K562 (cell line): ENCODE data around the gene TYW1B. TPM values are rescaled to one million over a fixed set of nuclear protein-coding genes. Genes with fewer than 3 reads are reported as not detected.
"Not testable (repeated sequence)": the region's sequence is repeated elsewhere in the genome, so short reads cannot be mapped to it uniquely, and the experiment has no call there.

ENCODE experiments used
- ATAC-seq: fragments of 200-7000 bp; cut with Tn5 transposase; 3 replicates; pipeline ENCODE4 v1.9.1; 2020; ENCODE audit warnings: moderate library complexity
- BruUV-seq: library from RNA; stranded (reverse); fragments of 400-500 nt; replicated peaks from 2 replicates; lab custom pipeline; 2021; lab: Mats Ljungman, UMichigan
- CTCF ChIA-PET: fragments of 300-600 bp; formaldehyde crosslinking; extraction: SDS; loops from one replicate; lab custom pipeline; 2021; ENCODE audit warnings: low intra/inter-chr PET ratio; lab: Yijun Ruan, JAX
- POLR2A ChIA-PET: fragments of 300-600, 350-650 bp; sonication (Branson Sonifier 250); formaldehyde crosslinking; extraction: SDS; loops from one replicate; lab custom pipeline; 2021; ENCODE audit warnings: antibody characterized with exemption, inconsistent platforms; lab: Yijun Ruan, JAX
- DNase-seq, 4 experiments: peaks; one replicate each; pipeline versions ENCODE4 v3.0.0 to v3.0.0-alpha.2; 2011 to 2018; ENCODE audit warnings: low spot score in 3 of 4, mixed read lengths in 3 of 4; ENCODE audit errors: extremely low read depth in 1 of 4
- FAIRE-seq: peaks from 2 replicates; lab custom pipeline; 2011; peaks lifted over from hg19 to GRCh38; lab: Jason Lieb, UNC
- H2AFZ ChIP-seq: 2 replicates; pipeline ENCODE4 v1.6.0; 2011; ENCODE audit warnings: low read depth, low read length, control low read depth, inconsistent platforms
- H3K27ac ChIP-seq: fragments of 200-600 bp; 3 replicates; pipeline ENCODE4 v1.8.0; 2011; ENCODE audit warnings: low read depth, mild to moderate bottlenecking, control low read depth, inconsistent platforms, low read length, moderate library complexity, mixed read lengths; ENCODE audit errors: extremely low read depth
- H3K27me3 ChIP-seq, 2 experiments: fragments of 300-600 bp in 1 of 2; 2 replicates in 1 of 2; 3 replicates in 1 of 2; pipeline versions ENCODE4 v1.6.0 to v1.8.0; 2011; ENCODE audit warnings: inconsistent platforms in 2 of 2, low read length in 2 of 2, mild to moderate bottlenecking in 1 of 2, mixed read lengths in 1 of 2, moderate library complexity in 1 of 2; ENCODE audit not compliant: control insufficient read depth in 2 of 2, insufficient read depth in 2 of 2
- H3K36me3 ChIP-seq: fragments of 300-600 bp; 3 replicates; pipeline ENCODE4 v1.8.0; 2011; ENCODE audit warnings: mild to moderate bottlenecking, low read length, inconsistent platforms; ENCODE audit not compliant: control insufficient read depth, insufficient read depth
- H3K4me1 ChIP-seq, 2 experiments: fragments of 200-600 bp in 1 of 2; replicated peaks in 1 of 2; 2 replicates in 1 of 2; 3 replicates in 1 of 2; pipeline versions ENCODE4 v1.5.1 to v1.8.0; 2011; ENCODE audit warnings: inconsistent platforms in 2 of 2, low read length in 2 of 2, mild to moderate bottlenecking in 1 of 2, mixed read lengths in 1 of 2, moderate library complexity in 1 of 2; ENCODE audit not compliant: control insufficient read depth in 2 of 2, insufficient read depth in 2 of 2
- H3K4me2 ChIP-seq: 2 replicates; pipeline ENCODE4 v1.6.1; 2011; ENCODE audit warnings: low read length, control low read depth, inconsistent platforms, mixed read lengths; ENCODE audit not compliant: insufficient read depth
- H3K4me3 ChIP-seq: fragments of 200-600 bp; sonication (generic), shearing (Covaris generic); 2 replicates; pipeline ENCODE4 v1.5.1; 2016; ENCODE audit warnings: control low read depth, inconsistent platforms
- H3K79me2 ChIP-seq: fragments of 200-600 bp; 3 replicates; pipeline ENCODE4 v1.8.0; 2011; ENCODE audit warnings: low read length, inconsistent platforms; ENCODE audit not compliant: control insufficient read depth, insufficient read depth
- H3K9ac ChIP-seq, 2 experiments: 2 replicates each; pipeline versions ENCODE4 v1.6.0 to v1.6.1; 2011; ENCODE audit warnings: low read depth in 2 of 2, low read length in 2 of 2, control low read depth in 1 of 2, inconsistent platforms in 1 of 2, mild to moderate bottlenecking in 1 of 2, mixed read lengths in 1 of 2; ENCODE audit not compliant: insufficient read depth in 1 of 2
- H3K9me1 ChIP-seq: one replicate; pipeline ENCODE4 v1.6.0; 2011; ENCODE audit warnings: inconsistent platforms, mild to moderate bottlenecking, low read length, moderate library complexity; ENCODE audit not compliant: control insufficient read depth, insufficient read depth
- H3K9me3 ChIP-seq: replicated peaks from 2 replicates; pipeline ENCODE4 v1.5.1; 2011; ENCODE audit warnings: low read depth, low read length, inconsistent platforms; ENCODE audit not compliant: control insufficient read depth, insufficient read depth
- H4K20me1 ChIP-seq: replicated peaks from 2 replicates; pipeline ENCODE4 v1.6.1; 2011; ENCODE audit warnings: low read length, inconsistent platforms, mixed read lengths; ENCODE audit not compliant: control insufficient read depth, insufficient read depth
- GABPA ChIP-seq: fragments of 200-800 bp; sonication (Bioruptor generic); conservative IDR thresholded peaks from 2 replicates; pipeline ENCODE4 v1.6.1; 2016; ENCODE audit warnings: low read depth, missing genetic modification characterization, missing compliant biosample characterization
- HINFP ChIP-seq: fragments of 450-650 bp; conservative IDR thresholded peaks from 2 replicates; pipeline ENCODE4 v1.6.1; 2016; ENCODE audit warnings: missing genetic modification characterization, low read depth, mild to moderate bottlenecking, control low read depth, missing compliant biosample characterization
- MBD1 ChIP-seq: fragments of 250-450 bp; sonication (Bioruptor Pico); IDR thresholded peaks from 2 replicates; pipeline ENCODE4 v1.8.0; 2022; ENCODE audit warnings: inconsistent platforms
- MCM3 ChIP-seq: fragments of 450-650 bp; IDR thresholded peaks from 2 replicates; pipeline ENCODE4 v1.6.1; 2016
- MCM5 ChIP-seq: fragments of 450-650 bp; IDR thresholded peaks from 2 replicates; pipeline ENCODE4 v1.6.1; 2016; ENCODE audit warnings: low read depth
- PTBP1 ChIP-seq: fragments of 200-400 bp; formaldehyde crosslinking; IDR thresholded peaks from 2 replicates; pipeline ENCODE4 v1.6.1; 2017; ENCODE audit warnings: low read depth, low read length
- RHOXF2B ChIP-seq: fragments of 250-450 bp; sonication (Bioruptor Pico); conservative IDR thresholded peaks from 2 replicates; pipeline ENCODE4 v1.5.1; 2021
- ZBTB9 ChIP-seq: fragments of 450-650 bp; formaldehyde crosslinking; IDR thresholded peaks from 2 replicates; pipeline ENCODE4 v1.4.0; 2020; ENCODE audit warnings: mild to moderate bottlenecking, moderate library complexity
- ZNF217 ChIP-seq: sonication (generic); formaldehyde crosslinking; IDR thresholded peaks from 2 replicates; pipeline ENCODE4 v1.8.0; 2022; ENCODE audit warnings: mild to moderate bottlenecking, missing genetic modification reagents
- WGBS: fragments of 100-300 bp; shearing (Covaris generic); methylation state at CpG from one replicate; pipeline ENCODE4 v1.1.6; 2016; ENCODE audit warnings: low coverage, mixed read lengths; ENCODE audit not compliant: insufficient coverage; ENCODE audit errors: missing lambda C conversion rate; 5-methylcytosine and 5-hydroxymethylcytosine counted together
- in situ Hi-C: fragments of 300-500 bp; cut with MboI; formaldehyde crosslinking; loops from 4 replicates; pipeline ENCODE4 v1.15.0; 2018; ENCODE audit warnings: inconsistent platforms, mixed read lengths
- intact Hi-C: fragments of 100-400 bp; cut with micrococcal nuclease; formaldehyde crosslinking; loops from 2 replicates; pipeline ENCODE4 v1.14.2; 2022
- polyA plus RNA-seq, 8 experiments: library from polyadenylated mRNA; depleted of rRNA in 4 of 8; stranded (reverse) in 5 of 8; unstranded in 3 of 8; fragments of >200 nt; fragmentation: Nextera tagmentation in 2 of 8; fragmentation: Illumina TruSeq in 1 of 8; extraction: Ambion mirVana in 2 of 8; extraction: Trizol in 1 of 8; gene quantifications; 2 replicates each; pipeline versions ENCODE4 v1.2.1 to v1.2.3, GENCODE V29; 2011 to 2014; ENCODE audit warnings: inconsistent platforms in 1 of 8, missing spikeins in 1 of 8
- total RNA-seq, 7 experiments: library from RNA; depleted of rRNA in 6 of 7; stranded (reverse); fragments of >200 nt in 6 of 7; fragmentation: Illumina TruSeq in 2 of 7; extraction: Trizol in 2 of 7; gene quantifications; 2 replicates each; pipeline versions ENCODE4 v1.2.1 to v1.2.3, GENCODE V29; 2011 to 2021; ENCODE audit warnings: low replicate concordance in 1 of 7

Gene TYW1B
- total and polyA plus RNA-seq, 9 of the 15 experiments (the other 6 are each of a cell fraction or from before 2014, with no cell fraction given), result 5.8 to 14.7 (median 9.8) TPM

GRCh38 chr7:72709909-72710308 is 118.1 kb downstream of the TYW1B start:
- H3K27ac ChIP-seq, result no peak overlapping the region
- H3K4me1 ChIP-seq, result peaks cover 3 to 5% of the 10 kb centered on the region in 2 experiments; a peak in 3 of 5 replicates
- no peaks in the 10 kb centered on the region for H4K20me1 ChIP-seq
- FAIRE-seq (no peak), DNase-seq (no peak)
- no peak overlapping the region for H2AFZ ChIP-seq
- no TSS peak for BruUV-seq
- intact Hi-C loops (loop anchor here (2.0 kb wide), 1 partner anchor 27 kb away; no protein-coding TSS in a partner anchor), in situ Hi-C loops (no loop called here)
- 88% methylated on average over 8 of the region's 8 CpGs for WGBS
- peaks cover 2% of the 10 kb centered on the region; the same call in 1 of the 2 replicates for H3K9me3 ChIP-seq
- no peaks in the 10 kb centered on the region for H3K9me1 ChIP-seq
- H3K36me3 ChIP-seq, result peaks cover 4% of the 10 kb centered on the region
- no peak for TF ChIP-seq HINFP (tag)
- no peak for TF ChIP-seq MBD1
- TF ChIP-seq MCM3, result no peak
- no peak for TF ChIP-seq PTBP1
- TF ChIP-seq GABPA (tag), result no peak
- no peak for TF ChIP-seq MCM5
- no peak for TF ChIP-seq RHOXF2B
- TF ChIP-seq ZNF217 (CRISPR knock-in tag), result no peak
- TF ChIP-seq ZBTB9 (CRISPR knock-in tag), result no peak
- TF ChIP-seq, all 486 proteins: peak for 0
- Histone ChIP-seq H3K79me2 (no peaks in the 10 kb centered on the region), H3K9ac (no peak overlapping the region), H3K4me2 (no peak overlapping the region), H3K27me3 (no peaks in the 10 kb centered on the region), H3K4me3 (no peak overlapping the region)
- no peak for ATAC-seq
- ChIA-PET CTCF (no interaction called here), POLR2A (no interaction called here)

GRCh38 chr7:72708371-72709050 is 119.5 kb downstream of the TYW1B start:
- FAIRE-seq, CTCF ChIA-PET, H3K4me3 ChIP-seq, H2AFZ ChIP-seq, DNase-seq, ATAC-seq, H3K4me2 ChIP-seq, H3K79me2 ChIP-seq, H3K36me3 ChIP-seq, H3K27me3 ChIP-seq, H3K9me3 ChIP-seq, H3K9ac ChIP-seq, intact Hi-C loops, H4K20me1 ChIP-seq, BruUV-seq, in situ Hi-C loops, POLR2A ChIA-PET, H3K9me1 ChIP-seq, H3K27ac ChIP-seq, H3K4me1 ChIP-seq: not testable (repeated sequence)
- 76% methylated on average over 3 of the region's 3 CpGs for WGBS
